ENCODE measurements around the gene AQP1.

AQP1 gene

DNA sequence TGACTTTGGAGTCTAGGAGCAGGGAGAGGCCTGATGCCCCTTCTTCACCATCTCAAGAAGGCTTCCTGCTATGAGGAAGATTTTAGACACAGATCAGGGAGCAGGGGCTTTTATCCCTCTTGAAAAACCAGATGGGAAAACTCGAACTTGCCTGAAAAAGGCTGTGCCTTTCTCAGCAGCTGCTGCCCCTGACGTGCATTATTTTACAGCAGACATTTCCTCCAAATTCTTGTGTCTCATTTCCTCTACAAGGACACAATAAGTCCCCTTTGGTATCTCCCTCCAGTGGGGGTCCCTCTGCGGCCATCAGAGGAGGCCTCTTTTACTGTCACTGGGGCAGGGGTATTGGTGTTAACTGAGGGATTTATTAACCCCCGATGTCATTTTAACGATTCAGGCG, 38.0 kb upstream of the AQP1 start:
- TF ChIP-seq CTCF (IDR thresholded peaks at IDR 0.05; ENCODE audit: borderline replicate concordance, control extremely low read depth, extremely low read depth, insufficient read depth, missing control alignments), result no peak
- no peak for DNase-seq (ENCODE audit: low spot score)
- in situ Hi-C loops (cut with MboI; ENCODE audit: low sequenced_read_pairs, unreplicated experiment), result no loop called here

- DNase-seq (ENCODE audit: low spot score), result no peak
- TF ChIP-seq CTCF (IDR thresholded peaks at IDR 0.05; ENCODE audit: borderline replicate concordance, control extremely low read depth, extremely low read depth, insufficient read depth, missing control alignments), result no peak
- in situ Hi-C loops (cut with MboI; ENCODE audit: low sequenced_read_pairs, unreplicated experiment), result no loop called here
Measured at GRCh38 chr7:30874656-30875302, 36.9 kb upstream of the AQP1 start.

- in situ Hi-C loops (cut with MboI; ENCODE audit: low sequenced_read_pairs, unreplicated experiment), result no loop called here
Measured at GRCh38 chr7:30877015-30877769, 34.5 kb upstream of the AQP1 start.

DNA sequence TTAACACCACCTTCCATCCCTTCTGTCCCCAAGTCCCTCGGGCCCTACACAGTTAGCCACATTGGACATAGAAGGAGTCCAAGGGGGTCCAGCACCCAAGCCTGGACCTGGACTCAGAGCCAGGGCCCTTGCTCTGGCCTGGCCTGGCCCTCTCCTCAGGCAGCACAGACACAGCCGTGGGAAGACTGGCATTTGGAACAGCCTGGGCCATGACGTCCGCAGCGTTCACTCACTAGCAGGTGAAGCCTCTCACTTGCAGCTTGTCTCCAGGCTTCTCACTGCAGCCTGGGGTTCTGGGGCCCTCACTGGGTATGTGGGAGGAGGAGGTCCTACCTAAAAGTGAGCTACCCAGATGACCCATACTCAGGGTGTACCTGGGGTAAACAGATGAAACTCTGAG, 33.7 kb upstream of the AQP1 start:
- in situ Hi-C loops (cut with MboI; ENCODE audit: low sequenced_read_pairs, unreplicated experiment), result no loop called here
- TF ChIP-seq CTCF (IDR thresholded peaks at IDR 0.05; ENCODE audit: borderline replicate concordance, control extremely low read depth, extremely low read depth, insufficient read depth, missing control alignments), result no peak
- DNase-seq (ENCODE audit: low spot score), result no peak

More at GRCh38 chr7:30877015-30877769, 34.5 kb upstream of the AQP1 start:
- TF ChIP-seq CTCF (IDR thresholded peaks at IDR 0.05; ENCODE audit: borderline replicate concordance, control extremely low read depth, extremely low read depth, insufficient read depth, missing control alignments), result no peak
- DNase-seq (ENCODE audit: low spot score), result no peak

DNA sequence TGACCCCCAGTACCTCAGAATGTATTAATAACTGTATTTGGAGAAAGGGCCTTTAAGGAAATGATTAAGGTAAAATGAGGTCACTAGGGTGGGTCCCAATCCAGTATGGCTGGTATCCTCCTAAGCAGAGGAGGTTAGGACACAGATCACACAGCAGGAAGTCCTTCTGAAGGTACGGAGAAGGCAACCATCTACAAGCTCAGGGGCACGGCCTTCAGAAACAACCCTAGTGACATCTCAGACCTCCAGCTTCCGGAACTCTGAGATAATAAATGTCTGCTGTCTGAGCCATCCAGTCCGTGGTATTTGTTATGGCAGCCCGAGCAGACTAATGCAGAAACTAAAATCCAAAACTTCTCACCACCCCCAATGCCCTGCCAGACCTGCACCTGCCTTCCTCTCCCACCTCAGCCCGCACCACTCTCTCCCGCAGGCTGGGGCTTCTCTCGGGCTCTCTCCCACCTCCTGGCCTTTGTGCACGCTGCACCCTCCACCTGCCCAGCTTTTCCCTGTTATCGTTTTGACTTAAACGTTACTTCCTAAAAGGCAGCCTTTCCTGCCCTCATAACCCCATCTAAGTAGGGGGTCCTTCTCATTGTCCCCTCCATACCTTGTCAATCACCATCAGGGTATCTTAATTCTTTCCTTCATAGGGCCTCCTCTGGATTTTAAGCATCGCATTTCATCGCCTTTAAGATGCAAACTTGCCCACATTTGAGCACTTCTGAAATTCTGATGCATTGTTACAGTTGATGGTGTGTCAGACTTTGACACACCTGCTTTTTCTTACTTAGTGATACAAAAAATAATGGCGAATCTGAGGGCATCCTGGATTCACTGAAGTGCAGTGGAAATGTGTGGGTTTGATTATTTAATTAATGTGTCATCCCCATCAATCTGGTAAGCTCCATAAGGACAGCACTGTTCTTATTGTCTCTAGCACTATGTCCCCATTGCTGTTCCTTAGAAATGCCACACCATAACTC, 32.2 kb upstream of the AQP1 start:
- TF ChIP-seq CTCF (IDR thresholded peaks at IDR 0.05; ENCODE audit: borderline replicate concordance, control extremely low read depth, extremely low read depth, insufficient read depth, missing control alignments), result no peak
- in situ Hi-C loops (cut with MboI; ENCODE audit: low sequenced_read_pairs, unreplicated experiment), result no loop called here
- DNase-seq (ENCODE audit: low spot score), result no peak

GRCh38 chr7:30880125-30880720, 31.4 kb upstream of the AQP1 start:
- TF ChIP-seq CTCF (IDR thresholded peaks at IDR 0.05; ENCODE audit: borderline replicate concordance, control extremely low read depth, extremely low read depth, insufficient read depth, missing control alignments), result no peak
- DNase-seq (ENCODE audit: low spot score), result no peak
- in situ Hi-C loops (cut with MboI; ENCODE audit: low sequenced_read_pairs, unreplicated experiment), result no loop called here
